Upper lobe of right lung (tissue), 1 donor: Measurements from ENCODE around the gene TOMM40. TPM values are rescaled to one million over a fixed set of nuclear protein-coding genes. Genes with fewer than 3 reads are reported as not detected.
A peak's percentile ranks its signal among the peaks of the same experiment; 100 is the strongest.

Experiments
- ATAC-seq: fragments of 200-7000 bp; cut with Tn5 transposase; one replicate; pipeline ENCODE4 v1.9.1; 2020; ENCODE audit warnings: mild to moderate bottlenecking, moderate library complexity
- DNase-seq: peaks from one replicate; pipeline ENCODE4 v3.0.0-alpha.2; 2020
- H3K27ac ChIP-seq: fragments of 200-600 bp; one replicate; pipeline ENCODE4 v1.8.0; 2022
- H3K27me3 ChIP-seq: fragments of 200-600 bp; one replicate; pipeline ENCODE4 v1.8.0; 2022; ENCODE audit warnings: mild to moderate bottlenecking
- H3K36me3 ChIP-seq: fragments of 200-600 bp; one replicate; pipeline ENCODE4 v1.8.0; 2022
- H3K4me1 ChIP-seq: fragments of 200-600 bp; one replicate; pipeline ENCODE4 v1.8.0; 2022
- H3K4me3 ChIP-seq: fragments of 200-600 bp; one replicate; pipeline ENCODE4 v1.8.0; 2022; ENCODE audit warnings: mild to moderate bottlenecking
- H3K9me3 ChIP-seq: fragments of 200-600 bp; one replicate; pipeline ENCODE4 v1.8.0; 2022
- CTCF ChIP-seq: fragments of 200-600 bp; IDR thresholded peaks from one replicate; pipeline ENCODE4 v1.8.0; 2022; ENCODE audit warnings: antibody characterized with exemption
- intact Hi-C: fragments of 100-400 bp; cut with DNase I; formaldehyde crosslinking; loops from one replicate; pipeline ENCODE4 v1.11.0; 2022
- total RNA-seq: library from RNA; stranded (reverse); fragmentation: NEBNext Ultra II Directional; extraction: Animal tissue kit (Norgen Biotek cat#: 25700); gene quantifications from one replicate; pipeline ENCODE4 v1.2.1, GENCODE V29; 2021
- donor health status: DM: no; HTN: yes; CAD: no; lungs with severe emphysema.

The TOMM40 gene
- total RNA-seq, 1 donor from 2014 or later: 52.4 TPM

GRCh38 chr19:44866664-44867063 lies 24.4 kb upstream of the TOMM40 start:
- DNase-seq: no peak
- TF ChIP-seq CTCF: no peak
- Histone ChIP-seq H3K36me3 (peaks cover 34% of the 10 kb centered on the region), H3K9me3 (no peaks in the 10 kb centered on the region), H3K27me3 (no peaks in the 10 kb centered on the region), H3K27ac (no peak overlapping the region), H3K4me1 (peaks cover 7% of the 10 kb centered on the region), H3K4me3 (no peak overlapping the region)
- ATAC-seq: peak; percentile 26
- intact Hi-C loops: no loop called here

GRCh38 chr19:44867578-44867977 lies 23.5 kb upstream of the TOMM40 start:
- H3K27me3 ChIP-seq: no peaks in the 10 kb centered on the region
- H3K4me1 ChIP-seq: peaks cover 7% of the 10 kb centered on the region
- no peaks in the 10 kb centered on the region for H3K9me3 ChIP-seq
- no peak for TF ChIP-seq CTCF
- no peak overlapping the region for H3K4me3 ChIP-seq
- H3K27ac ChIP-seq: no peak overlapping the region
- intact Hi-C loops: no loop called here
- ATAC-seq (no peak), DNase-seq (no peak)
- H3K36me3 ChIP-seq: peaks cover 43% of the 10 kb centered on the region

GRCh38 chr19:44869733-44870470 lies 21.2 kb upstream of the TOMM40 start:
- H3K4me3 ChIP-seq: no peak overlapping the region
- no peaks in the 10 kb centered on the region for H3K9me3 ChIP-seq
- peak overlapping the region; percentile 24 for H3K27ac ChIP-seq
- H3K27me3 ChIP-seq: no peaks in the 10 kb centered on the region
- peaks cover 7% of the 10 kb centered on the region for H3K4me1 ChIP-seq
- ATAC-seq (peak; percentile 75), DNase-seq (peak; percentile 79)
- TF ChIP-seq CTCF: no peak
- peaks cover 63% of the 10 kb centered on the region for H3K36me3 ChIP-seq
- intact Hi-C loops: no loop called here

DNA sequence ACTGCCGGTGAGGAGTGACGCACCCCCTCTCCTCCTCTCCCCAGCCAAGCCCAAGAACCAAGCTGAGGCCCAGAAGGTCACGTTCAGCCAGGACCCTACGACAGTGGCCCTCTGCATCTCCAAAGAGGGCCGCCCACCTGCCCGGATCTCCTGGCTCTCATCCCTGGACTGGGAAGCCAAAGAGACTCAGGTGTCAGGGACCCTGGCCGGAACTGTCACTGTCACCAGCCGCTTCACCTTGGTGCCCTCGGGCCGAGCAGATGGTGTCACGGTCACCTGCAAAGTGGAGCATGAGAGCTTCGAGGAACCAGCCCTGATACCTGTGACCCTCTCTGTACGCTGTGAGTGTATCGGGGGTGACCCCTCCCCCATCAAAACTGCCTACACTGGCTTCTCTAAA lies 19.2 kb upstream of the TOMM40 start:
- no peak for ATAC-seq
- H3K27ac ChIP-seq: no peak overlapping the region
- no peaks in the 10 kb centered on the region for H3K27me3 ChIP-seq
- peaks cover 7% of the 10 kb centered on the region for H3K4me1 ChIP-seq
- TF ChIP-seq CTCF: no peak
- H3K4me3 ChIP-seq: no peak overlapping the region
- H3K36me3 ChIP-seq: peaks cover 72% of the 10 kb centered on the region
- no peak for DNase-seq
- intact Hi-C loops: no loop called here
- H3K9me3 ChIP-seq: no peaks in the 10 kb centered on the region

GRCh38 chr19:44872661-44873060 lies 18.4 kb upstream of the TOMM40 start:
- no peak for TF ChIP-seq CTCF
- Histone ChIP-seq H3K27ac (no peak overlapping the region), H3K36me3 (peaks cover 77% of the 10 kb centered on the region), H3K27me3 (no peaks in the 10 kb centered on the region), H3K9me3 (no peaks in the 10 kb centered on the region), H3K4me1 (peaks cover 7% of the 10 kb centered on the region), H3K4me3 (no peak overlapping the region)
- DNase-seq: no peak
- intact Hi-C loops: no loop called here
- no peak for ATAC-seq

DNA sequence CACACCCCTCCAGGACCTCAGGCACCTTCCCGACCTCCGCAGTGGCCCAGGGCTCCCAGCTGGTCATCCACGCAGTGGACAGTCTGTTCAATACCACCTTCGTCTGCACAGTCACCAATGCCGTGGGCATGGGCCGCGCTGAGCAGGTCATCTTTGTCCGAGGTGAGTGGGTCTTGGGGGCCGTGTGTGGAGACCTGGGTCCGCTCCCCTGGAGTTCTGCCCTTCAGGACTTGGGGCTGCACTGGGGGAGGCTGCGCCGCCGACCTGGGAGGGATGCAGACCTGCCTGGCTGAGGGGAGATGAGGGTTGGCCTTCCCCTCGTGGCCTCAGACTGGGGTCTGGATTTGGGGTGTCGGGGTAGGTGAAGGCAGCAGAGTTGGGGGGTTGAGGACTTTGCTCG lies 16.7 kb upstream of the TOMM40 start:
- no peak overlapping the region for H3K27ac ChIP-seq
- no peak overlapping the region for H3K4me3 ChIP-seq
- intact Hi-C loops: no loop called here
- peaks cover 73% of the 10 kb centered on the region for H3K36me3 ChIP-seq
- DNase-seq: no peak
- no peak for ATAC-seq
- peaks cover 7% of the 10 kb centered on the region for H3K4me1 ChIP-seq
- no peaks in the 10 kb centered on the region for H3K27me3 ChIP-seq
- TF ChIP-seq CTCF: no peak
- no peaks in the 10 kb centered on the region for H3K9me3 ChIP-seq
